ENCODE results near the gene E2F4. TPM values are rescaled to one million over a fixed set of nuclear protein-coding genes. Genes with fewer than 3 reads are reported as not detected.
A peak's percentile ranks its signal among the peaks of the same experiment; 100 is the strongest.

Gene E2F4
- total RNA-seq, 2 donors from 2014 or later: 71.8 to 72.8 TPM

- Histone ChIP-seq H3K9ac (ENCODE audit: extremely low read depth, low read length, poor library complexity, severe bottlenecking) (no peak overlapping the region), H3K27ac (ENCODE audit: low read depth, low read length) (no peak overlapping the region), H3K4me1 (ENCODE audit: control insufficient read depth, insufficient read depth, low read length) (peaks cover 5% of the 10 kb centered on the region), H3K36me3 (ENCODE audit: control insufficient read depth, insufficient read depth, low read length) (peaks cover 4% of the 10 kb centered on the region), H3K27me3 (ENCODE audit: control insufficient read depth, insufficient read depth, low read length, poor library complexity, severe bottlenecking) (no peaks in the 10 kb centered on the region), H3K9me3 (ENCODE audit: control insufficient read depth, low read length) (no peaks in the 10 kb centered on the region), H3K4me3 (ENCODE audit: low read length) (no peak overlapping the region)
- peaks cover 32% of the 10 kb centered on the region for H3K27me3 Mint-ChIP-seq (ENCODE audit: insufficient read depth)
- H3K9me3 Mint-ChIP-seq: no peaks in the 10 kb centered on the region
- no peak overlapping the region for H3K4me3 Mint-ChIP-seq
- WGBS, 2 experiments (ENCODE audit: insufficient coverage in 1 of 2, insufficient read length in 1 of 2): 90 to 96% methylated on average over 16 to 25 of the region's 25 CpGs
- DNase-seq: peak; percentile 65
- H3K27ac Mint-ChIP-seq: no peak overlapping the region
- TF ChIP-seq CTCF (conservative IDR thresholded peaks at IDR 0.05): no peak
- H3K36me3 Mint-ChIP-seq (ENCODE audit: low read depth): no peaks in the 10 kb centered on the region
- H3K4me1 Mint-ChIP-seq: peaks cover 8% of the 10 kb centered on the region
Measured at GRCh38 chr16:67210069-67210937, 18.3 kb downstream of the E2F4 start.

DNA sequence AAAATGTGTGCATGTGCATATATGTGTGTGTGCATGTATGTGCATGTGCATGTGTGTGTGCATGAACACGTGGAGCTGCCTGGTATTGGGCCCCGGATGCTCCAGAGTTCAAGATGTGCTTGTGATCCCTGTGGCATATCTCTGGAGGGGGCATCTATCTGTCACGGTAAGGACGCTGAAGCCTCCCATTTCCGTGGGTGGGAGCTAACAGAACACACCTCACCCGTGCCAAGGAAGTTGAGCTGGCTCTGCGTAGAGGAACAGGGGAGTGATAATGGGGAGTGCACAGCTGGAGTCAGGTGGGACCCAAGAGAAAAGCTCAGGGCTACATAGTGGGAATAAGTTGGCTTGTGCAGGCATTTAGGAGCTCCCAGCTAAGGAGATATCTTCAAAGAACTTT lies 19.7 kb downstream of the E2F4 start:
- peaks cover 7% of the 10 kb centered on the region for H3K4me1 Mint-ChIP-seq
- 81 to 88% methylated on average over 6 to 7 of the region's 7 CpGs for WGBS, 2 experiments (ENCODE audit: insufficient coverage in 1 of 2, insufficient read length in 1 of 2)
- TF ChIP-seq CTCF (conservative IDR thresholded peaks at IDR 0.05): no peak
- H3K27ac Mint-ChIP-seq: no peak overlapping the region
- H3K27me3 Mint-ChIP-seq (ENCODE audit: insufficient read depth): peaks cover 46% of the 10 kb centered on the region
- Histone ChIP-seq H3K9me3 (ENCODE audit: control insufficient read depth, low read length) (no peaks in the 10 kb centered on the region), H3K9ac (ENCODE audit: extremely low read depth, low read length, poor library complexity, severe bottlenecking) (no peak overlapping the region), H3K27me3 (ENCODE audit: control insufficient read depth, insufficient read depth, low read length, poor library complexity, severe bottlenecking) (no peaks in the 10 kb centered on the region), H3K36me3 (ENCODE audit: control insufficient read depth, insufficient read depth, low read length) (no peaks in the 10 kb centered on the region), H3K27ac (ENCODE audit: low read depth, low read length) (no peak overlapping the region), H3K4me1 (ENCODE audit: control insufficient read depth, insufficient read depth, low read length) (peaks cover 2% of the 10 kb centered on the region), H3K4me3 (ENCODE audit: low read length) (no peak overlapping the region)
- no peaks in the 10 kb centered on the region for H3K36me3 Mint-ChIP-seq (ENCODE audit: low read depth)
- no peak overlapping the region for H3K4me3 Mint-ChIP-seq
- DNase-seq: no peak
- no peaks in the 10 kb centered on the region for H3K9me3 Mint-ChIP-seq

GRCh38 chr16:67212766-67213165 lies 20.8 kb downstream of the E2F4 start:
- H3K4me1 Mint-ChIP-seq: no peaks in the 10 kb centered on the region
- H3K36me3 Mint-ChIP-seq (ENCODE audit: low read depth): no peaks in the 10 kb centered on the region
- no peaks in the 10 kb centered on the region for H3K4me1 ChIP-seq (ENCODE audit: control insufficient read depth, insufficient read depth, low read length)
- no peaks in the 10 kb centered on the region for H3K9me3 Mint-ChIP-seq
- H3K4me3 ChIP-seq (ENCODE audit: low read length): no peak overlapping the region
- no peaks in the 10 kb centered on the region for H3K9me3 ChIP-seq (ENCODE audit: control insufficient read depth, low read length)
- no peak overlapping the region for H3K4me3 Mint-ChIP-seq
- peaks cover 56% of the 10 kb centered on the region for H3K27me3 Mint-ChIP-seq (ENCODE audit: insufficient read depth)
- no peak overlapping the region for H3K9ac ChIP-seq (ENCODE audit: extremely low read depth, low read length, poor library complexity, severe bottlenecking)
- H3K36me3 ChIP-seq (ENCODE audit: control insufficient read depth, insufficient read depth, low read length): no peaks in the 10 kb centered on the region
- no peak for TF ChIP-seq CTCF (conservative IDR thresholded peaks at IDR 0.05)
- peaks cover 7% of the 10 kb centered on the region for H3K27me3 ChIP-seq (ENCODE audit: control insufficient read depth, insufficient read depth, low read length, poor library complexity, severe bottlenecking)
- DNase-seq: no peak
- no peak overlapping the region for H3K27ac Mint-ChIP-seq
- no peak overlapping the region for H3K27ac ChIP-seq (ENCODE audit: low read depth, low read length)

All from endodermal cell (in vitro differentiated cells).